Measurements from ENCODE around the gene ENPEP.
"Not testable (repeated sequence)": the region's sequence is repeated elsewhere in the genome, so short reads cannot be mapped to it uniquely, and the experiment has no call there.

ENPEP gene

DNA sequence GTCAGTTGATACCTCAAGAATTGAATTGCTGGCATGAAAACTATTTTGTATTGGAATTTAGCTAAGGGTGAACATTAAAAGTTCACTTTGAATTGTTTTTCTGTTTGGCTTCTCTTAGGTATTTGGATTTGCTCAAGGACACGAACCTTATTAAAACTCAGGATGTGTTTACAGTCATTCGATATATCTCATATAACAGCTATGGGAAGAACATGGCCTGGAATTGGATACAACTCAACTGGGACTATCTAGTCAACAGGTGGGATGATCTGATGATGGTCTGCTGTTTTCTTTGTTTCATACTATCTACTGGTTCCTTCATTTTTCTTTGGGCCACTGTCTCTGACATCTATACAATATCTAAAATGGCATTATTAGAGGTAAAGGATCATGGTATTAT lies 77.2 kb downstream of the ENPEP start:
- H3K9me3 ChIP-seq (ENCODE audit: control insufficient read depth, insufficient read depth, low read length), result no peaks in the 10 kb centered on the region
- no peak overlapping the region for H3K4me3 ChIP-seq (ENCODE audit: low read depth, low read length)
- H3K36me3 ChIP-seq (ENCODE audit: control insufficient read depth, insufficient read depth, low read length), result no peaks in the 10 kb centered on the region
- no peaks in the 10 kb centered on the region for H3K4me1 ChIP-seq (ENCODE audit: control insufficient read depth, insufficient read depth, low read length)
- H3K27ac ChIP-seq (ENCODE audit: low read depth, low read length), result no peak overlapping the region
- no peak overlapping the region for H3K9ac ChIP-seq (ENCODE audit: low read depth, low read length)
- no peaks in the 10 kb centered on the region for H3K27me3 ChIP-seq (ENCODE audit: control insufficient read depth, insufficient read depth, low read length)

DNA sequence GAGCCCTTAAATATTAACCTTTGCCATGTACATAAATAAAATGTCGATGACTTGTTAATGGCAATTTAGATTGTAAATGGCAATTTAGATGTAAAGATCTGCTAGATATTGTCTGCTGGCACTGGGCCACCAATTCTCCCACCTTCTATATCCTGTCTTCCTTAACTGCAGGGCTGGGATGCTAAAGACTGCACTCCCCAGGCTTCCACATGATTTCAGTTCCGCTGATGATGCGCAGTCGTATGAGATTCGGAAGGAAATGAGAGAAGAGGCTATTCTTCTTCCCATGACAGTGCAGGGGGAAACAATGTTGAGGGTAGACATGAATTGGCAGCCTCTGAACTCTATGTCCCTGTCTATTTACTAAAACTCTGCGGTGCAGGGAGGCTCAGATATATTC lies 91.3 kb downstream of the ENPEP start:
- Histone ChIP-seq H3K9me3 (ENCODE audit: control insufficient read depth, insufficient read depth, low read length) (no peaks in the 10 kb centered on the region), H3K9ac (ENCODE audit: low read depth, low read length) (no peak overlapping the region), H3K27ac (ENCODE audit: low read depth, low read length) (no peak overlapping the region), H3K4me1 (ENCODE audit: control insufficient read depth, insufficient read depth, low read length) (no peaks in the 10 kb centered on the region), H3K4me3 (ENCODE audit: low read depth, low read length) (no peak overlapping the region), H3K27me3 (ENCODE audit: control insufficient read depth, insufficient read depth, low read length) (no peaks in the 10 kb centered on the region), H3K36me3 (ENCODE audit: control insufficient read depth, insufficient read depth, low read length) (no peaks in the 10 kb centered on the region)

DNA sequence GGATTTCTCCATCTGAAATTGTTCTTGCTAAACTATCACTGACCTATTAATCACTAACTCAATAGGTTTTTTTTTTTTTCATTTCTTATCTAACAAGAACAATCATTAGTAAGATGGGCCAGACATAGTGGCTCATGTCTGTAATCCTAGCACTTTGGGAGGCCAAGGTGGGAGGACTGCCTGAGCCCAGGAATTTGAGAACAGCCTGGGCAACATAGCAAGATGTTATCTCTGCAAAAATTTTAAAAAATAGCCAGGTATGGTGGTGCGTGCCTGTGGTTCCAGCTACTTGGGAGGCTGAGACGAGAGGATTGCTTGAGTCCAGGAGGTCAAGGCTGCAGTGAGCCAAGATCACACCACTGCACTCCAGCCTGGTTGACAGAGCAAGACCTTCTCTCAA lies 100.7 kb downstream of the ENPEP start:
- not testable (repeated sequence) for H3K36me3 ChIP-seq (ENCODE audit: control insufficient read depth, insufficient read depth, low read length); H3K27ac ChIP-seq (ENCODE audit: low read depth, low read length); H3K4me3 ChIP-seq (ENCODE audit: low read depth, low read length); H3K27me3 ChIP-seq (ENCODE audit: control insufficient read depth, insufficient read depth, low read length); H3K4me1 ChIP-seq (ENCODE audit: control insufficient read depth, insufficient read depth, low read length); H3K9ac ChIP-seq (ENCODE audit: low read depth, low read length); H3K9me3 ChIP-seq (ENCODE audit: control insufficient read depth, insufficient read depth, low read length)

DNA sequence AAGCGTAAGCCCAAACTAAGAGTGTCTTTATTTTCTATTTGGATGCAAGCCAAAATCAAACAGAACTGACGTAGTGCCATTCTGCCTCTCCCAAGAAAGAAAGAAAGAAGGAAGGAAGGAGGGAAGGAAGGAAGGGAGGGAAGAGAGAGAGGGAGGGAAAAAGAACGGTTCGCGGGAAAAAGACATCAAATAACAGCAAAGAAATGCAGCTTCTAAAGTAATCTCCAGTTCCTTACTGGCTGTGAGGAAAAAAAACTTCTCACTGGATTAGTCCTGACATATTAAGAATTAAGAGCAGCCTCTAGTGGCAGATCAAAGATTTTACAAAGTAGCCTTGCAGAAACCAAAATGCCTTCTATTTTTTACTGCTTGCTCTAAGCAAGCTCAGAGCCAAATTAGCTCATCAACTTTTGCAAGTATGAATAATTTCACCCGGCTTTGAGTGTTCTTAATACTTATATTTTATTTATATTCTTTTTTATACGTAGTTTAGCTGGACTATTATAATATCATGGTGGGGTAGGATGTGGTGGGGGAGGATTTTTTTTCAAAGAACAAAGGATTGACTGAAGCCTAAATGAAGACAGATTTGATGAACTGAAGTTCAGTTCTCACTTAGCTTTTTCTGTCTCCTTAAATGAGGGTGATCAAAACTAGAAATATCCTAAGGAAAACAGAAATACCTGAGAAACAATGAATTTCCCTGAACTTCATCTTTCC lies 110.3 kb downstream of the ENPEP start:
- H3K9ac ChIP-seq (ENCODE audit: low read depth, low read length), result no peak overlapping the region

DNA sequence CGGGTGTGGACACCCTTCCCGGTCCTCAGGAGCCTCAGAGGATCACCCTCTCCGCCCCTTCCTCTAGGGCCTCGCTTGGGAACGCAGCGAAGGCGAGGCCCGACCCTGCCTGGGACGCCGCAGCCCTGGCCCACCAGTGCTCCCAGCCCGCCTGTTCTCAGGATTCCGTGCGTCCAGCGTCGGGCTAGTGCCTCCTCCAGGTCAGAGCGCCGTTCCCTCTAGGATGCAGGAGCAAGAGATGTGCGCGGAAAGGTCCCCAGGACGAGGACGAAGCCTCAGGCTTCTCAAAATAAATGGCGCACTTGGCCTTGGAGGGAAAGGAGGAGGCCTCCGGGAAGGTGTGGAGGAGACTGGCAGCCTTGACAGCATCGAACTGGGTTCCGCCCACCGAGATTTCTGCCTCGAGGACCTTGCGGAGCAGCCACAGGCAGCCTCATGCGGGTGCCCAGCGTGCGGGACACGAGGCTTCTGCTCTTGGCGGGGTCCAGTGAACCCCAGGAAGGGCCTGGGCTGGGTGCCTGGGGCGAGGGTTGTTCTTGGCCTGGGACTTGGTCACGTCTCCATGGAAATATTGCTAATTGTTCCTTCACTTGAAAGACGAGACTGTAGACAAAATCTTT lies 111.8 kb downstream of the ENPEP start:
- Histone ChIP-seq H3K27me3 (ENCODE audit: control insufficient read depth, insufficient read depth, low read length) (no peaks in the 10 kb centered on the region), H3K27ac (ENCODE audit: low read depth, low read length) (no peak overlapping the region), H3K9ac (ENCODE audit: low read depth, low read length) (no peak overlapping the region), H3K9me3 (ENCODE audit: control insufficient read depth, insufficient read depth, low read length) (no peaks in the 10 kb centered on the region), H3K4me1 (ENCODE audit: control insufficient read depth, insufficient read depth, low read length) (no peaks in the 10 kb centered on the region), H3K36me3 (ENCODE audit: control insufficient read depth, insufficient read depth, low read length) (no peaks in the 10 kb centered on the region), H3K4me3 (ENCODE audit: low read depth, low read length) (no peak overlapping the region)

More for the DNA sequence above, 110.3 kb downstream of the ENPEP start:
- no peaks in the 10 kb centered on the region for H3K9me3 ChIP-seq (ENCODE audit: control insufficient read depth, insufficient read depth, low read length)
- no peaks in the 10 kb centered on the region for H3K4me1 ChIP-seq (ENCODE audit: control insufficient read depth, insufficient read depth, low read length)
- H3K36me3 ChIP-seq (ENCODE audit: control insufficient read depth, insufficient read depth, low read length), result no peaks in the 10 kb centered on the region
- H3K27me3 ChIP-seq (ENCODE audit: control insufficient read depth, insufficient read depth, low read length), result no peaks in the 10 kb centered on the region
- H3K4me3 ChIP-seq (ENCODE audit: low read depth, low read length), result no peak overlapping the region
- no peak overlapping the region for H3K27ac ChIP-seq (ENCODE audit: low read depth, low read length)

DNA sequence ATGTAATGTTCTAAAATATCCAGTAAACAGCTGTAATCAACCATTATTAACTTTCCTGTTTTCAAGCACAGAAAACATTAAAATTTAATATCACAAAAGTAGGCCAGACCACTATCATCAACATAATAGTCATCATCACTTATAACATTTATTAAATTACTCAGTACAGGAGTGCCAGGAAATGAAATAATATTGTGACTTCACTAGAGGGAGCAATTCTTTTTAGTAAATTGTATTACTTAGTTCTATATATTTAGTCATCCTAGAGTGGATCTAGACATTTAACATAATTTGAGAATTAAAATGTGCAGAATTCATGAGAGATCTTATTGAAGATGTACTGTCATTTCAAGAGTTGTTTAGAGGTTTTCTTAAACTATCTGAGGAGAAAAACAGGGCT lies 113.3 kb downstream of the ENPEP start:
- Histone ChIP-seq H3K4me1 (ENCODE audit: control insufficient read depth, insufficient read depth, low read length) (no peaks in the 10 kb centered on the region), H3K9me3 (ENCODE audit: control insufficient read depth, insufficient read depth, low read length) (no peaks in the 10 kb centered on the region), H3K9ac (ENCODE audit: low read depth, low read length) (no peak overlapping the region), H3K27ac (ENCODE audit: low read depth, low read length) (no peak overlapping the region), H3K27me3 (ENCODE audit: control insufficient read depth, insufficient read depth, low read length) (no peaks in the 10 kb centered on the region), H3K36me3 (ENCODE audit: control insufficient read depth, insufficient read depth, low read length) (no peaks in the 10 kb centered on the region), H3K4me3 (ENCODE audit: low read depth, low read length) (no peak overlapping the region)

DNA sequence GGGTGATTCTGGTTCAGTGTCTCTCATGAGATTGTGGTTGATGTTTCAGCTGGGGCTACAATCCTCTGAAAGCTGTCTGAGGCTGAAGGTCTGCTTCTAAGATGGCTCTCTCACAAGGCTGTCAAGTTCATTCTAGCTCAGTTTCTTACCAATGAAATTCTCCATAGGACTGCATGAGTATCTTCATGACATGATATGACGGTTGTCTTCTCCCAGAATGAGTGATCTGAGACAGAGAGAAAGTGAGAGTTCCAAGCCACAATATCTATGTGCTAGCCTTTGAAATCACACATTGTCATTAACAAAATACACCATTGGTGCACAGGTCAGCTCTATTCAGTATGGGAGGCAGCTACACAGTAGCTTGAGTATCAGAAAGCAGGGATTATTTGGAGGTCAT lies 119.6 kb downstream of the ENPEP start:
- H3K27ac ChIP-seq (ENCODE audit: low read depth, low read length), result no peak overlapping the region
- H3K27me3 ChIP-seq (ENCODE audit: control insufficient read depth, insufficient read depth, low read length), result no peaks in the 10 kb centered on the region
- H3K4me3 ChIP-seq (ENCODE audit: low read depth, low read length), result no peak overlapping the region
- H3K36me3 ChIP-seq (ENCODE audit: control insufficient read depth, insufficient read depth, low read length), result no peaks in the 10 kb centered on the region
- no peaks in the 10 kb centered on the region for H3K4me1 ChIP-seq (ENCODE audit: control insufficient read depth, insufficient read depth, low read length)
- H3K9ac ChIP-seq (ENCODE audit: low read depth, low read length), result no peak overlapping the region
- no peaks in the 10 kb centered on the region for H3K9me3 ChIP-seq (ENCODE audit: control insufficient read depth, insufficient read depth, low read length)

DNA sequence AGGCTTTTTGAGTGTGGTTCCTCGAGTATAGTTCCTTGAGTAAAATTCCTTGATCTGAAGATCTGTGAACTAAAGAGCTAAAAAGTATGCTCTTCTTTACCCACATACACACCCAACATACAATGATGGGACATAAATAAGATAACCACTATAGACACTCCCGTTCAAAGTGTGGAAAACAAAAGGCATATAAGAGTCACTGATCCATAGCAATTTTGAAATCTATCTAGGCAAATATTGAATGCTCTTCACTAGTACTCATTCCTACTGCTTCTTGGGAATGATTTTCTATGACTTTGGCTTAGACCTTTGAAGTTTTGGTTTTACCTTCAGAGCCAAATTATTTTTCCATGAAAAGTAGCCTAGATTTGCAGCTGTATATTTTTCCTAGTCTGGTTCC lies 120.5 kb downstream of the ENPEP start:
- H3K27me3 ChIP-seq (ENCODE audit: control insufficient read depth, insufficient read depth, low read length), result no peaks in the 10 kb centered on the region
- no peaks in the 10 kb centered on the region for H3K4me1 ChIP-seq (ENCODE audit: control insufficient read depth, insufficient read depth, low read length)
- no peaks in the 10 kb centered on the region for H3K9me3 ChIP-seq (ENCODE audit: control insufficient read depth, insufficient read depth, low read length)
- H3K36me3 ChIP-seq (ENCODE audit: control insufficient read depth, insufficient read depth, low read length), result no peaks in the 10 kb centered on the region
- no peak overlapping the region for H3K4me3 ChIP-seq (ENCODE audit: low read depth, low read length)
- no peak overlapping the region for H3K9ac ChIP-seq (ENCODE audit: low read depth, low read length)
- H3K27ac ChIP-seq (ENCODE audit: low read depth, low read length), result no peak overlapping the region

DNA sequence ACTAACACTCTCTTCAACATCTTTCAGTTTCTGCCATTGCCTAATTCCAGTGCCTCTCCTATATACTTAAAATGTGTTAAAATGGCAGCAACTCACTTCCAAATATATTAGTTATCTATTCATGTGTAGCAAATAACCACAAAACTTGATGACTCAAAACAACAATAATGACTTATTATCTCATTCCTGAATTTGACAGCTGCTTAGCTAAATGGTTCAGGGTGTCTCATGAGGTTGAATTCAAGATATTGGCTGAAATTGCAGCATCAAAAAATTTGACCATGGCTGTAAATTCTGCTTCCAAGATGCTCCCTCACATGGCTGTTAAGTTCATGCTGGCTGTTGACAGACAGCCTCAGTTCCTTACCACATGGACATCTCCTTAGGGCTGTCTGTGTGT lies 121.6 kb downstream of the ENPEP start:
- H3K4me1 ChIP-seq (ENCODE audit: control insufficient read depth, insufficient read depth, low read length), result no peaks in the 10 kb centered on the region
- no peak overlapping the region for H3K9ac ChIP-seq (ENCODE audit: low read depth, low read length)
- H3K4me3 ChIP-seq (ENCODE audit: low read depth, low read length), result no peak overlapping the region
- no peaks in the 10 kb centered on the region for H3K9me3 ChIP-seq (ENCODE audit: control insufficient read depth, insufficient read depth, low read length)
- no peaks in the 10 kb centered on the region for H3K36me3 ChIP-seq (ENCODE audit: control insufficient read depth, insufficient read depth, low read length)
- no peak overlapping the region for H3K27ac ChIP-seq (ENCODE audit: low read depth, low read length)
- H3K27me3 ChIP-seq (ENCODE audit: control insufficient read depth, insufficient read depth, low read length), result no peaks in the 10 kb centered on the region

DNA sequence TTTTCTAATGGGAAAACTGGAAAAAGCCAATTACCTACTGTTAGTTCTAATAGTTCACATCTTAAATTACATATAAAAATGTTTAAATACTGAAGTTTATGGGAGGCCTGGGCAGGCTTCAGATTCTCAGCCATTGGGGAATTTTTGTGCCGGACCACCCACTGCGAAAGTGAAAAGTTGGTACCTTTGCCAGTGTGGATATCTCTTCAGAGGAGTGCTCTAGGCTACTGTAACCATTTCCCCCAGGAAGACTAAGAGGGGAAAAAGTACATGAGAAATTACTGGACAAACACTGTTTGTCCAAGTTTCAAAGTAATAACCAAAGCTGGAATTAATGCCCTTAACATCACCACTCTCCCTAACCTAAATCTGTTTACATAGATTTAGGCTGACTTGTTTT lies 126.1 kb downstream of the ENPEP start:
- no peaks in the 10 kb centered on the region for H3K27me3 ChIP-seq (ENCODE audit: control insufficient read depth, insufficient read depth, low read length)
- H3K4me1 ChIP-seq (ENCODE audit: control insufficient read depth, insufficient read depth, low read length), result no peaks in the 10 kb centered on the region
- H3K9ac ChIP-seq (ENCODE audit: low read depth, low read length), result no peak overlapping the region
- H3K4me3 ChIP-seq (ENCODE audit: low read depth, low read length), result no peak overlapping the region
- H3K9me3 ChIP-seq (ENCODE audit: control insufficient read depth, insufficient read depth, low read length), result no peaks in the 10 kb centered on the region
- H3K36me3 ChIP-seq (ENCODE audit: control insufficient read depth, insufficient read depth, low read length), result no peaks in the 10 kb centered on the region
- no peak overlapping the region for H3K27ac ChIP-seq (ENCODE audit: low read depth, low read length)

DNA sequence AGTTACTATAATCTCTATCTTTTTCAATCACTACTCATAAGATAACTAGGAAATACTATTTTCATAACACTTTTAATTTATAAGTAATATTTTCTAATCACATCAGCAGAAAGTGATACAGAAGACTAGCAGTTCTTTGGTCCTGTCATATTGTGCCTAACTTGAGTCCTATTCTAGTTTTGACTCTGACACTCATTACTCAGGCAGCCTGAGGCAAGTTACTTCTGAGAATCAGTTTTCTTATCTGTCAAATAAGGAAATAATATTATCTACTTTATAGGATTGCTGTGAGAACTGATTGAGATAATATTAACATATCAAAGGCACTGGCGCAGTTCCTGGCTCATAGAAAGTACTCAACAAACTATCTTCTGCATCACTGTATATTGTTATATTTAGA lies 129.1 kb downstream of the ENPEP start:
- Histone ChIP-seq H3K27ac (ENCODE audit: low read depth, low read length) (no peak overlapping the region), H3K9me3 (ENCODE audit: control insufficient read depth, insufficient read depth, low read length) (no peaks in the 10 kb centered on the region), H3K36me3 (ENCODE audit: control insufficient read depth, insufficient read depth, low read length) (no peaks in the 10 kb centered on the region), H3K27me3 (ENCODE audit: control insufficient read depth, insufficient read depth, low read length) (peaks cover 8% of the 10 kb centered on the region; the same call in 1 of the 2 replicates), H3K4me3 (ENCODE audit: low read depth, low read length) (no peak overlapping the region), H3K4me1 (ENCODE audit: control insufficient read depth, insufficient read depth, low read length) (peaks cover 16% of the 10 kb centered on the region), H3K9ac (ENCODE audit: low read depth, low read length) (no peak overlapping the region)
